WTC11 (cell line): Measurements from ENCODE around the gene SSRP1. TPM values are rescaled to one million over a fixed set of nuclear protein-coding genes. Genes with fewer than 3 reads are reported as not detected.

ENCODE experiments used
- ATAC-seq: fragments of 200-7000 bp; cut with Tn5 transposase; 2 replicates; pipeline ENCODE4 v1.10.0; 2021; ENCODE audit warnings: mild to moderate bottlenecking, moderate library complexity
- CTCF ChIA-PET: fragments of 300-600 bp; sonication (Branson Sonifier 250); formaldehyde crosslinking; loops from one replicate; lab custom pipeline; 2021; ENCODE audit warnings: antibody characterized with exemption; lab: Charles Lee
- POLR2A ChIA-PET: fragments of 350-600 bp; sonication (Branson Sonifier 250); formaldehyde crosslinking; loops from one replicate; lab custom pipeline; 2021; ENCODE audit warnings: antibody characterized with exemption; lab: Charles Lee
- DNase-seq: peaks from one replicate; pipeline ENCODE4 v3.0.0; 2021; ENCODE audit warnings: low spot score
- H3K27ac Mint-ChIP-seq: 2 replicates; pipeline ENCODE4 v1.8.0; 2021; ENCODE audit warnings: mixed read lengths
- H3K27me3 Mint-ChIP-seq: 2 replicates; pipeline ENCODE4 v1.8.0; 2021; ENCODE audit warnings: low read depth, mild to moderate bottlenecking, moderate library complexity, mixed read lengths
- H3K36me3 Mint-ChIP-seq: 2 replicates; pipeline ENCODE4 v1.8.0; 2021; ENCODE audit warnings: mixed read lengths
- H3K4me1 Mint-ChIP-seq: 2 replicates; pipeline ENCODE4 v1.8.0; 2022; ENCODE audit warnings: mixed read lengths
- H3K4me3 Mint-ChIP-seq: 2 replicates; pipeline ENCODE4 v1.8.0; 2021; ENCODE audit warnings: mild to moderate bottlenecking, moderate library complexity, mixed read lengths
- H3K9me3 Mint-ChIP-seq: 2 replicates; pipeline ENCODE4 v1.8.0; 2021; ENCODE audit warnings: mixed read lengths
- ATF1 ChIP-seq: sonication (generic); formaldehyde crosslinking; IDR thresholded peaks from 2 replicates; pipeline ENCODE4 v1.8.1; 2023; ENCODE audit warnings: mild to moderate bottlenecking, moderate library complexity, missing genetic modification reagents
- CDX4 ChIP-seq: fragments of 250-450 bp; sonication (Bioruptor Pico); IDR thresholded peaks from 2 replicates; pipeline ENCODE4 v1.9.0; 2021; ENCODE audit warnings: moderate library complexity, mild to moderate bottlenecking, inconsistent platforms, borderline replicate concordance
- CREB1 ChIP-seq: sonication (generic); formaldehyde crosslinking; IDR thresholded peaks from 2 replicates; pipeline ENCODE4 v1.8.0; 2023; ENCODE audit warnings: mild to moderate bottlenecking, missing genetic modification reagents
- ETV6 ChIP-seq: sonication (generic); formaldehyde crosslinking; IDR thresholded peaks from 2 replicates; pipeline ENCODE4 v1.8.1; 2022; ENCODE audit warnings: mild to moderate bottlenecking, missing genetic modification reagents
- FOXK1 ChIP-seq: sonication (generic); formaldehyde crosslinking; IDR thresholded peaks from 2 replicates; pipeline ENCODE4 v1.8.0; 2022; ENCODE audit warnings: mild to moderate bottlenecking, moderate library complexity, missing genetic modification reagents
- FOXP4 ChIP-seq: sonication (generic); formaldehyde crosslinking; IDR thresholded peaks from 2 replicates; pipeline ENCODE4 v1.8.0; 2022; ENCODE audit warnings: mild to moderate bottlenecking, missing genetic modification reagents
- MXD4 ChIP-seq: fragments of 250-450 bp; sonication (Bioruptor Pico); IDR thresholded peaks from 2 replicates; pipeline ENCODE4 v1.8.0; 2021; ENCODE audit warnings: mild to moderate bottlenecking, moderate library complexity, borderline replicate concordance
- SOX15 ChIP-seq: fragments of 250-450 bp; sonication (Bioruptor Pico); IDR thresholded peaks from 2 replicates; pipeline ENCODE4 v1.9.0; 2021; ENCODE audit warnings: mild to moderate bottlenecking
- STAT6 ChIP-seq: sonication (generic); formaldehyde crosslinking; conservative IDR thresholded peaks from 2 replicates; pipeline ENCODE4 v1.8.1; 2023; ENCODE audit warnings: mild to moderate bottlenecking, low read depth, missing genetic modification reagents, moderate library complexity
- TCF7 ChIP-seq: sonication (generic); formaldehyde crosslinking; IDR thresholded peaks from 2 replicates; pipeline ENCODE4 v1.8.0; 2022; ENCODE audit warnings: mild to moderate bottlenecking, low read depth, missing genetic modification reagents, moderate library complexity
- TEAD1 ChIP-seq: sonication (generic); formaldehyde crosslinking; IDR thresholded peaks from 2 replicates; pipeline ENCODE4 v1.8.0; 2022; ENCODE audit warnings: mild to moderate bottlenecking, missing genetic modification reagents
- USF2 ChIP-seq: sonication (generic); formaldehyde crosslinking; IDR thresholded peaks from 2 replicates; pipeline ENCODE4 v1.8.1; 2023; ENCODE audit warnings: mild to moderate bottlenecking, missing genetic modification reagents, moderate library complexity
- ZNF138 ChIP-seq: sonication (generic); formaldehyde crosslinking; conservative IDR thresholded peaks from 2 replicates; pipeline ENCODE4 v1.8.1; 2022; ENCODE audit warnings: mild to moderate bottlenecking, moderate library complexity, missing genetic modification reagents
- ZNF263 ChIP-seq: sonication (generic); formaldehyde crosslinking; IDR thresholded peaks from 2 replicates; pipeline ENCODE4 v1.8.1; 2022; ENCODE audit warnings: low read depth, mild to moderate bottlenecking, moderate library complexity, missing genetic modification reagents
- ZNF281 ChIP-seq: sonication (generic); formaldehyde crosslinking; IDR thresholded peaks from 2 replicates; pipeline ENCODE4 v1.8.0; 2023; ENCODE audit warnings: mild to moderate bottlenecking, missing genetic modification reagents
- ZNF396 ChIP-seq: fragments of 250-450 bp; sonication (Bioruptor Pico); IDR thresholded peaks from 2 replicates; pipeline ENCODE4 v1.8.0; 2021; ENCODE audit warnings: mild to moderate bottlenecking, moderate library complexity, borderline replicate concordance
- total RNA-seq: library from RNA; stranded (reverse); gene quantifications from 3 replicates; pipeline ENCODE4 v1.2.3, GENCODE V29; 2021

SSRP1 gene
- total RNA-seq, 1 experiment from 2014 or later, result 228 TPM

GRCh38 chr11:57325735-57326048 lies 10.0 kb downstream of the SSRP1 start:
- Mint-ChIP-seq H3K27me3 (no peaks in the 10 kb centered on the region), H3K27ac (peak overlapping the region; percentile 100), H3K4me3 (peak overlapping the region; percentile 85), H3K36me3 (peaks cover 54% of the 10 kb centered on the region)
- POLR2A ChIA-PET, result interaction anchor here (0.6 to 2.9 kb wide), 6 partner anchors 10 to 76 kb away, joined by 3 to 29 read pairs (median 10); partner anchors contain the start of gene SSRP1
- no peak for DNase-seq
- TF ChIP-seq ZNF263 (no peak), TEAD1 (CRISPR knock-in tag) (no peak), ZNF396 (CRISPR knock-in tag) (no peak), TCF7 (CRISPR knock-in tag) (no peak), FOXP4 (no peak), CDX4 (CRISPR knock-in tag) (no peak), FOXK1 (CRISPR knock-in tag) (no peak), ZNF281 (CRISPR knock-in tag) (no peak), USF2 (CRISPR knock-in tag) (no peak), ZNF138 (CRISPR knock-in tag) (no peak), MXD4 (no peak), ETV6 (CRISPR knock-in tag) (no peak), ATF1 (CRISPR knock-in tag) (no peak), CREB1 (no peak), STAT6 (CRISPR knock-in tag) (no peak), SOX15 (CRISPR knock-in tag) (no peak)
- TF ChIP-seq, all 79 proteins: peak for 0
- Mint-ChIP-seq H3K4me1 (peaks cover 48% of the 10 kb centered on the region), H3K9me3 (no peaks in the 10 kb centered on the region)
- ATAC-seq, result no peak
- CTCF ChIA-PET, result interaction anchor here (0.9 to 3.7 kb wide), 10 partner anchors 10 to 319 kb away, joined by 3 to 20 read pairs (median 6); partner anchors contain the start of genes P2RX3 and SSRP1
